OCI-LY1 (cell line): ENCODE measurements around the gene NACA.

ENCODE experiments used
- H2AFZ ChIP-seq: fragments of 200-600 bp; sonication (generic), shearing (Covaris generic); 2 replicates; pipeline ENCODE4 v1.6.0; 2014; ENCODE audit warnings: antibody characterized with exemption, mild to moderate bottlenecking, low read length
- H3F3A ChIP-seq: fragments of 200-600 bp; sonication (generic), shearing (Covaris generic); 2 replicates; pipeline ENCODE4 v1.6.0; 2014; ENCODE audit warnings: mild to moderate bottlenecking, antibody characterized with exemption, low read length, moderate library complexity; ENCODE audit not compliant: insufficient read depth
- H3K27ac ChIP-seq: fragments of 200-600 bp; sonication (generic); 2 replicates; pipeline ENCODE4 v1.5.1; 2014; ENCODE audit warnings: low read length, mixed run types, mild to moderate bottlenecking, low read depth; ENCODE audit not compliant: poor library complexity, severe bottlenecking
- H3K27me3 ChIP-seq: fragments of 200-600 bp; sonication (generic); 2 replicates; pipeline ENCODE4 v1.6.0; 2014; ENCODE audit warnings: antibody characterized with exemption, mild to moderate bottlenecking, low read length, moderate library complexity; ENCODE audit not compliant: insufficient read depth
- H3K36me3 ChIP-seq: fragments of 200-600 bp; sonication (generic); 2 replicates; pipeline ENCODE4 v1.6.1; 2014; ENCODE audit warnings: mild to moderate bottlenecking, antibody characterized with exemption, low read length, moderate library complexity, mixed read lengths; ENCODE audit not compliant: insufficient read depth
- H3K4me1 ChIP-seq: fragments of 200-600 bp; sonication (generic); 2 replicates; pipeline ENCODE4 v1.5.1; 2014; ENCODE audit warnings: mild to moderate bottlenecking, low read length, moderate library complexity; ENCODE audit not compliant: insufficient read depth, severe bottlenecking
- H3K4me2 ChIP-seq: fragments of 200-600 bp; sonication (generic), shearing (Covaris generic); 2 replicates; pipeline ENCODE4 v1.6.1; 2014; ENCODE audit warnings: low read length
- H3K4me3 ChIP-seq: fragments of 200-600 bp; sonication (generic); 2 replicates; pipeline ENCODE4 v1.5.1; 2014; ENCODE audit warnings: low read length, low read depth, mild to moderate bottlenecking, mixed read lengths; ENCODE audit not compliant: poor library complexity, severe bottlenecking
- H3K79me2 ChIP-seq: fragments of 200-600 bp; shearing (Covaris generic); 2 replicates; pipeline ENCODE4 v1.6.1; 2016; ENCODE audit warnings: mixed run types, low read length, mixed read lengths; ENCODE audit not compliant: insufficient read depth
- H3K9ac ChIP-seq: fragments of 200-600 bp; sonication (generic), shearing (Covaris generic); 2 replicates; pipeline ENCODE4 v1.6.1; 2014; ENCODE audit warnings: mild to moderate bottlenecking, low read length, mixed read lengths
- H3K9me2 ChIP-seq: fragments of 200-600 bp; sonication (generic), shearing (Covaris generic); 2 replicates; pipeline ENCODE4 v1.6.1; 2014; ENCODE audit warnings: low read depth, mild to moderate bottlenecking, low read length, mixed read lengths
- H3K9me3 ChIP-seq: fragments of 200-600 bp; shearing (Covaris generic); 2 replicates; pipeline ENCODE4 v1.6.1; 2014; ENCODE audit warnings: low read length, mixed read lengths
- H4K20me1 ChIP-seq: fragments of 200-600 bp; sonication (generic), shearing (Covaris generic); 2 replicates; pipeline ENCODE4 v1.6.0; 2016; ENCODE audit warnings: mild to moderate bottlenecking, low read length; ENCODE audit not compliant: insufficient read depth
- CTCF ChIP-seq: fragments of 200-600 bp; sonication (generic), shearing (Covaris generic); IDR thresholded peaks from 2 replicates; pipeline ENCODE4 v1.5.1; 2017; ENCODE audit warnings: mild to moderate bottlenecking, antibody characterized with exemption, low read length, moderate library complexity, mixed read lengths
- EZH2 ChIP-seq: fragments of 200-600 bp; sonication (generic), shearing (Covaris generic); IDR thresholded peaks from 2 replicates; pipeline ENCODE4 v1.8.0; 2017; ENCODE audit warnings: borderline replicate concordance, mixed run types, mild to moderate bottlenecking, antibody characterized with exemption, low read length, moderate library complexity, mixed read lengths

NACA gene

GRCh38 chr12:56670836-56671235 lies 54.3 kb downstream of the NACA start:
- H4K20me1 ChIP-seq, result 0 out of 2 replicates have a peak, but pooled peaks cover 2% of the 10 kb centered on the region
- H3K4me1 ChIP-seq, result no peaks in the 10 kb centered on the region
- H2AFZ ChIP-seq, result no peak overlapping the region
- no peak overlapping the region for H3K9ac ChIP-seq
- H3K9me3 ChIP-seq, result no peaks in the 10 kb centered on the region
- H3K27me3 ChIP-seq, result no peaks in the 10 kb centered on the region
- no peak for TF ChIP-seq CTCF
- TF ChIP-seq EZH2, result no peak
- peaks cover 89% of the 10 kb centered on the region for H3K36me3 ChIP-seq
- no peak overlapping the region for H3K4me3 ChIP-seq
- H3K79me2 ChIP-seq, result peaks cover 37% of the 10 kb centered on the region
- H3F3A ChIP-seq, result no peaks in the 10 kb centered on the region
- H3K9me2 ChIP-seq, result no peaks in the 10 kb centered on the region
- no peak overlapping the region for H3K27ac ChIP-seq
- no peak overlapping the region for H3K4me2 ChIP-seq

- Histone ChIP-seq H3K9me2 (no peaks in the 10 kb centered on the region), H3K9ac (no peak overlapping the region), H3K4me3 (no peak overlapping the region), H3K27ac (no peak overlapping the region), H2AFZ (no peak overlapping the region), H4K20me1 (0 out of 2 replicates have a peak, but pooled peaks cover 2% of the 10 kb centered on the region), H3K27me3 (no peaks in the 10 kb centered on the region), H3F3A (no peaks in the 10 kb centered on the region), H3K4me2 (no peak overlapping the region), H3K36me3 (peaks cover 98% of the 10 kb centered on the region), H3K9me3 (no peaks in the 10 kb centered on the region), H3K79me2 (peaks cover 17% of the 10 kb centered on the region), H3K4me1 (no peaks in the 10 kb centered on the region)
- no peak for TF ChIP-seq CTCF
- no peak for TF ChIP-seq EZH2
These were observed 57.0 kb downstream of the NACA start for GRCh38 chr12:56668197-56668457.
